ENCODE measurements around the gene AVPR2. TPM values are rescaled to one million over a fixed set of nuclear protein-coding genes. Genes with fewer than 3 reads are reported as not detected.

Gene AVPR2
- polyA plus RNA-seq, 4 donors = 0.15 to 6.1 (median 1.9) TPM

GRCh38 chrX:153930011-153930910, 25.8 kb downstream of the AVPR2 start:
- DNase-seq (ENCODE audit: low read depth in 4 of 4, low spot score in 3 of 4) = no peak

GRCh38 chrX:153931151-153931550, 26.7 kb downstream of the AVPR2 start:
- DNase-seq (ENCODE audit: low read depth in 4 of 4, low spot score in 3 of 4) = no peak

- no peak for DNase-seq (ENCODE audit: low read depth in 4 of 4, low spot score in 3 of 4)
These were observed 27.3 kb downstream of the AVPR2 start for GRCh38 chrX:153931748-153932147.

GRCh38 chrX:153932220-153932915, 27.9 kb downstream of the AVPR2 start:
- no peak for DNase-seq (ENCODE audit: low read depth in 4 of 4, low spot score in 3 of 4)

- DNase-seq (ENCODE audit: low read depth in 4 of 4, low spot score in 3 of 4) = no peak
These were observed 29.3 kb downstream of the AVPR2 start for GRCh38 chrX:153933748-153934147.

- DNase-seq (ENCODE audit: low read depth in 4 of 4, low spot score in 3 of 4) = no peak
These were observed 29.8 kb downstream of the AVPR2 start for GRCh38 chrX:153934148-153934761.

- no peak for DNase-seq (ENCODE audit: low read depth in 4 of 4, low spot score in 3 of 4)
These were observed 30.4 kb downstream of the AVPR2 start, which contains the start of gene NAA10 for GRCh38 chrX:153934762-153935325. NAA10 (minus strand) TSS chrX:153935037; CDS start chrX:153934904, 133 bp downstream.

GRCh38 chrX:153935326-153935851, 30.9 kb downstream of the AVPR2 start:
- no peak for DNase-seq (ENCODE audit: low read depth in 4 of 4, low spot score in 3 of 4)

- DNase-seq (ENCODE audit: low read depth in 4 of 4, low spot score in 3 of 4) = no peak
These were observed 32.6 kb downstream of the AVPR2 start for GRCh38 chrX:153937056-153937455.

- DNase-seq (ENCODE audit: low read depth in 4 of 4, low spot score in 3 of 4) = no peak
These were observed 33.8 kb downstream of the AVPR2 start for GRCh38 chrX:153938226-153938786.

- DNase-seq (ENCODE audit: low read depth in 4 of 4, low spot score in 3 of 4) = no peak
These were observed 35.1 kb downstream of the AVPR2 start for GRCh38 chrX:153939573-153939972.

GRCh38 chrX:153941336-153942252, 37.1 kb downstream of the AVPR2 start:
- DNase-seq (ENCODE audit: low read depth in 4 of 4, low spot score in 3 of 4) = no peak

GRCh38 chrX:153944140-153944799, 39.8 kb downstream of the AVPR2 start, which contains the start of gene RENBP:
RENBP (minus strand) TSS chrX:153944643; CDS start chrX:153944610, 33 bp downstream.
- DNase-seq (ENCODE audit: low read depth in 4 of 4, low spot score in 3 of 4) = no peak

GRCh38 chrX:153944800-153945150, 40.3 kb downstream of the AVPR2 start:
- no peak for DNase-seq (ENCODE audit: low read depth in 4 of 4, low spot score in 3 of 4)

- DNase-seq (ENCODE audit: low read depth in 4 of 4, low spot score in 3 of 4) = no peak
These were observed 41.8 kb downstream of the AVPR2 start for GRCh38 chrX:153945956-153946943.

GRCh38 chrX:153947009-153947769, 42.7 kb downstream of the AVPR2 start:
- DNase-seq (ENCODE audit: low read depth in 4 of 4, low spot score in 3 of 4) = no peak

- DNase-seq (ENCODE audit: low read depth in 4 of 4, low spot score in 3 of 4) = no peak
These were observed 43.6 kb downstream of the AVPR2 start for GRCh38 chrX:153948002-153948466.

Measured in left renal pelvis (tissue), 4 donors.